ENCODE data around the gene LVRN. TPM values are rescaled to one million over a fixed set of nuclear protein-coding genes. Genes with fewer than 3 reads are reported as not detected.

Gene LVRN
- total and polyA plus RNA-seq, 2 of the 4 experiments (the other 2 are of a cell fraction): 0.10 to 0.18 TPM

DNA sequence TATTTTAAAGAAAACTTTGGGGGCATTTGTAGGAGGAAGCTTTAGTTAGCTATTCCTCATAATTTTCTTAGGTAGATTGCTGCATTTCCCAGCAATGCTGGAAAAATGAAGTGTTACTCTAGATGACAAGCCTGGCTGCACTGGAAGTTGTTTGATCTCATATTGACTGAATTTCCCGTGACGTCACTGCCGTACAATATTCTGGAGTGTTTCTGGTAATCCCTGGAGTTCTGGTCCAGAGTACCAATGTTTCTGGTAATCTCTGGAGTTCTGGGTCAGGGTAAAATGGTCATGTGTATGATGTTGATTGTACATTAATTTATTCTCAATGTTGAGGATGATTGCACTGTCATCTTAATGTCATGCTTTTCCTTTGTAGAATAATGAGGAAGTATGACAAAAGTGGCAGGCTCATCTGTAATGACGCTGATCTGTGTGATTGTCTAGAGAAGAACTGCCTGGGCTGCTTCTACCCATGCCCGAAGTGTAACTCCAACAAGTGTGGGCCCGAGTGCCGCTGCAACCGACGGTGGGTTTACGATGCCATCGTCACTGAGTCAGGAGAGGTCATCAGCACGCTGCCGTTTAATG lies 96.2 kb downstream of the LVRN start:
- Histone ChIP-seq H3K36me3 (ENCODE audit: control insufficient read depth, insufficient read depth, low read length) (no peaks in the 10 kb centered on the region), H3K23ac (ENCODE audit: low read depth, low read length) (no peak overlapping the region), H2AK5ac (ENCODE audit: low read depth, low read length) (no peak overlapping the region), H3K4me1 (ENCODE audit: control insufficient read depth, insufficient read depth, low read length) (no peaks in the 10 kb centered on the region), H3K56ac (ENCODE audit: extremely low read depth, insufficient read depth, low read length) (no peak overlapping the region), H4K20me1 (ENCODE audit: insufficient read depth, low read length) (no peaks in the 10 kb centered on the region), H2BK15ac (ENCODE audit: low read depth, low read length) (no peak overlapping the region), H3K9me3 (ENCODE audit: control insufficient read depth, insufficient read depth, low read length) (no peaks in the 10 kb centered on the region), H2BK20ac (ENCODE audit: low read depth, low read length) (no peak overlapping the region), H4K8ac (ENCODE audit: low read depth in 2 of 2, low read length in 2 of 2) (no peak overlapping the region), H3K9ac (ENCODE audit: low read depth, low read length) (no peak overlapping the region), H4K91ac (ENCODE audit: insufficient read depth, low read depth, low read length) (no peak overlapping the region), H3K4ac (ENCODE audit: low read depth, low read length) (no peak overlapping the region), H2AK9ac (replicated peaks; ENCODE audit: low read depth, low read length, poor library complexity) (no peak overlapping the region), H3K27ac (ENCODE audit: insufficient read depth, low read length) (no peak overlapping the region), H3K4me2 (ENCODE audit: low read depth, low read length) (no peak overlapping the region), H3K4me3 (ENCODE audit: insufficient read depth, low read depth, low read length) (no peak overlapping the region), H2AFZ (replicated peaks; ENCODE audit: low read length, poor library complexity) (no peak overlapping the region), H4K5ac (ENCODE audit: low read depth, low read length) (no peak overlapping the region), H2BK5ac (ENCODE audit: low read depth, low read length, poor library complexity, severe bottlenecking) (no peak overlapping the region), H3K79me1 (ENCODE audit: low read depth in 1 of 2, low read length in 2 of 2) (no peaks in the 10 kb centered on the region), H3K27me3 (ENCODE audit: control insufficient read depth, insufficient read depth, low read length) (peaks cover 4% of the 10 kb centered on the region), H3K9me1 (ENCODE audit: insufficient read depth, low read length) (no peaks in the 10 kb centered on the region), H3K18ac (ENCODE audit: low read depth, low read length) (no peak overlapping the region), H2BK120ac (ENCODE audit: low read depth, low read length) (no peak overlapping the region), H3K14ac (replicated peaks; ENCODE audit: low read depth, low read length) (no peak overlapping the region)
- intact Hi-C loops (cut with micrococcal nuclease) (no loop called here), in situ Hi-C loops (cut with MboI; ENCODE audit: low sequenced_read_pairs) (loop anchor here (25.0 kb wide), 1 partner anchor 746 kb away; no protein-coding TSS in a partner anchor), dilution Hi-C loops (cut with HindIII; ENCODE audit: low sequenced_read_pairs, unreplicated experiment) (no loop called here)
- no TSS peak for BruUV-seq (replicated peaks)
- TF ChIP-seq NFE2L2 (IDR thresholded peaks at IDR 0.05; ENCODE audit: low read depth, low read length) (no peak), RCOR1 (IDR thresholded peaks at IDR 0.05; ENCODE audit: insufficient replicate concordance, low read length) (no peak), MAFK (IDR thresholded peaks at IDR 0.05; ENCODE audit: low read depth, low read length) (no peak), CEBPB (IDR thresholded peaks at IDR 0.05; ENCODE audit: low read depth, low read length) (no peak)
- ChIA-PET CTCF (no interaction called here), POLR2A (ENCODE audit: unreplicated experiment) (no interaction called here)
- WGBS, 2 experiments (ENCODE audit: extremely low coverage in 2 of 2, insufficient read length in 1 of 2): 75% methylated on average over 4 of the region's 13 CpGs; no CpG with 5 or more reads in 1 of the 2 experiments
- ATAC-seq (ENCODE audit: low read depth) (no peak), DNase-seq (no peak)
